ENCODE results near the gene PDXK.
A peak's percentile ranks its signal among the peaks of the same experiment; 100 is the strongest.

The PDXK gene

DNA sequence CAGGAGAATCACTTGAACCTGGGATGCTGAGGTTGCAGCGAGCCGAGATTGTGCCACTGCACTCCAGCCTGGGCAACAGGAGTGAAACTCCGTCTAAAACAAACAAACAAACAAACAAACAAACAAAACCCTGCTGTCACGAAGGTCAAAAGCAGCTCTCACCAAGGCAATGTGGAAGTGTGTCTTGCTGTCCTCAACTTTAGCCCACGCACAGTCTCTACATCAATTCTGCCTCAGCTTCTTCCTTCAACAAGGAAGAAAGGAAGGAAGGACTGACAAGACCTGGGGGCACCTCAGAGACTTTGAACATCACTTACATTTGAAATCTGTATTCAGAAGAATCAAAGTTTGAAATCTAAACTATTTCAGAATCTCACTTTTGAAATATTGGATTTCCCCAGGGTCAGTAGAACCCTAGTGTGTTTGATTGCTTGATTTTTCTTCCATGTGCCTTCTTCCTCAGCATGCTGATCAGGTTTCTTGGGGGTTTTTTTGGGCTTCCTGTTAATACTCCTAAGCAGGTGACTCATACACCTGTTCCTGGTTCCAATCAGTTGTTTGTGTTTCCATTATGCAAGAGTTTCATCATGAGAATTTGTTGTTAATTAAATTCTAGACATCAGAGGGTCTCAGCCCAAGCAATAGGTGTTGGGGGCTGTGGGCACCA lies 63.6 kb downstream of the PDXK start:
- DNase-seq (ENCODE audit: insufficient read length) (no peak), FAIRE-seq (no peak)
- TF ChIP-seq TAF1 (IDR thresholded peaks at IDR 0.05; ENCODE audit: borderline replicate concordance, low read depth, low read length) (no peak), POLR2A (IDR thresholded peaks at IDR 0.05; ENCODE audit: low read depth, low read length) (no peak), POLR2AphosphoS5 (IDR thresholded peaks at IDR 0.05; ENCODE audit: low read depth, low read length) (no peak)

DNA sequence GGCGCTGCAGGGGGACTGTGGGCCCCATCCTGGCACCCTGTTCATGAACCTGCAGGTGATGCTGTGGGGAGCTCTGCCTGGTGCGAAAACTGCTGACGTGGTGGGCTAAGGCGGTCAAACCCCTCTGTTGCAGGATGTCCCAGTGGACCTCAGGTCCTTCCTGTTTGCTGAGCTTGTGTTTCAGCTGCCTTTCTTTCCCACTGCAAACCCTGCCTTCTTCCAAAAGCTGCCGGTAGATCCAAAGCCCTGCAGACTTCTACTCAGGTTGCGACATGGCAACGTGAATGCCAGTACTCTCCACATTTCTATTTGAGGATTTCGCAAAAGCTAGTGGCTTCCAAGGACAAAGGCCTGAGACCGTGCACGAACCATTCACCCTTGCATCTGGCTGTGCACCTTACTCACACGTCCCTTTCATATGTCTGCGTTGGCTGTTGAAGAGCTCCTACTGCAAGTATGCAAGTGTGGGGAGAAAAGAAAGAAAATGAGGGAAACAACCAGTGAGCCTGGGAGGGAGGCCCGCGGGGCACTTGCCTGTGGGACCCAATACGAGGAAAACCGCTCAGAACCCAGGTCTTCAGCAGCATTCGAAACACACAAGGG lies 64.3 kb downstream of the PDXK start:
- FAIRE-seq (no peak), DNase-seq (ENCODE audit: insufficient read length) (no peak)
- TF ChIP-seq POLR2A (IDR thresholded peaks at IDR 0.05; ENCODE audit: low read depth, low read length) (no peak), TAF1 (IDR thresholded peaks at IDR 0.05; ENCODE audit: borderline replicate concordance, low read depth, low read length) (no peak), POLR2AphosphoS5 (IDR thresholded peaks at IDR 0.05; ENCODE audit: low read depth, low read length) (no peak)

DNA sequence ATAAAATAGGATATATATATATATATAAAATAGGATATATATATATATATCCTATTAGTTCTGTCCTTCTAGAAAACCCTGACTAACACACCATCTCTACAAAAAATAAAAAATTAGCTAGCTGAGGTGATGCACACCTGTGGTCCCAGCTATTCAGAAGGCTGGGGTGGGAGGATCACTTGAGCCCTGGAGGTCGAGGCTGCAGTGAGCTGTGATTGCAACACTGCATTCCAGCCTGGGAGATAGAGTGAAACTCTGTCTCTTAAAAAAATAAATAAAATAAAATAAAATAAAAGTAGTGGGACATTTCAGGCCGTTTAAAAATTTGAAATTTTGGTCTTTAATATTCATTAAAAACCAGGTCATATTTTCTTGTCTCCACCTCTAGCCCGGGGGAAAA lies 66.2 kb downstream of the PDXK start:
- DNase-seq (ENCODE audit: insufficient read length) (no peak), FAIRE-seq (no peak)
- TF ChIP-seq TAF1 (IDR thresholded peaks at IDR 0.05; ENCODE audit: borderline replicate concordance, low read depth, low read length) (no peak), POLR2AphosphoS5 (IDR thresholded peaks at IDR 0.05; ENCODE audit: low read depth, low read length) (no peak), POLR2A (IDR thresholded peaks at IDR 0.05; ENCODE audit: low read depth, low read length) (no peak)

DNA sequence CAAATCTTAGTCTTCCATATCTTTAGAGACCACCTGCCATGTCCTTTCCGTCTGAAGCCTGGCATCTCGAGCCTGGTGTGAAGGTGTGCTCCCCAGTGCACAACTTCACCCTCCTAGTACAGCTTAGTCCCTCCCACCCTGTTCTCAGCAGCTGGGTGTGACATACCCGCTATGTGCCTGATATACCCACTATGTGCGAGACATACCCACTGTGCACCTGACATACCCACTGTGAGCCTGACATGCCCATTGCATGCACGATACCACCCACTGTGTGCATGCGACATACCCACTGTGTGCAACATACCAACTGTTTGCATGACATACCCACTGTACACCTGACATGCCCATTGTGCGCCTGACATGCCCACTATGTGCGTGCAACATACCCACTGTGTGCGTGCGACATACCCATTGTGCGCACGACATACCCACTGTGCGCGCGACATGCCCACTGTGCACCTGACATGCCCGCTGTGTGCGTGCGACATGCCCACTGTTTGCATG lies 67.4 kb downstream of the PDXK start:
- no peak for DNase-seq (ENCODE audit: insufficient read length)
- no peak for TF ChIP-seq POLR2A (IDR thresholded peaks at IDR 0.05; ENCODE audit: low read depth, low read length)
- no peak for TF ChIP-seq POLR2AphosphoS5 (IDR thresholded peaks at IDR 0.05; ENCODE audit: low read depth, low read length)
- TF ChIP-seq TAF1 (IDR thresholded peaks at IDR 0.05; ENCODE audit: borderline replicate concordance, low read depth, low read length), result no peak
- FAIRE-seq, result no peak

DNA sequence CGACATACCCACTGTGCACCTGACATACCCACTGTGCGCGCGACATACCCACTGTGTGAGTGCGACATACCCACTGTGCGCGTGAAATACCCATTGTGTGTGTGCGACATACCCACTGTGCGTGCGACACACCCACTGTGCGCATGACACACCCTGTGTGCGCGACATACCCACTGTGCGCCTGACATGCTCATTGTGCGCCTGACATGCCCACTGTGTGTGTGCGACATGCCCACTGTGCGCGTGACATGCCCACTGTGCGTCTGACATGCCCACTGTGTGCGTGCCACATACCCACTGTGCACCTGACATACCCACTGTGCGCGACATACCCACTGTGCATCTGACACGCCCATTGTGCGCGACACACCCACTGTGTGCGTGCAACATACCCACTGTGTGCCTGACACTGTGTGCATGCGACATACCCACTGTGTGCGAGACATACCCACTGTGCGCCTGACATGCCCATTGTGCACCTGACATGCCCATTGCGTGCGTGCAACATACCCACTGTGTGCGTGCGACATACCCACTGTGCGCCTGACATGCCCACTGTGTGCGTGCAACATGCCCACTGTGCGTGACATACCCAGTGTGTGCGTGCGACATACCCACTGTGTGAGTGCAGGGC lies 68.0 kb downstream of the PDXK start:
- DNase-seq (ENCODE audit: insufficient read length) (no peak), FAIRE-seq (no peak)
- no peak for TF ChIP-seq POLR2A (IDR thresholded peaks at IDR 0.05; ENCODE audit: low read depth, low read length)
- TF ChIP-seq TAF1 (IDR thresholded peaks at IDR 0.05; ENCODE audit: borderline replicate concordance, low read depth, low read length), result no peak
- TF ChIP-seq POLR2AphosphoS5 (IDR thresholded peaks at IDR 0.05; ENCODE audit: low read depth, low read length), result no peak

DNA sequence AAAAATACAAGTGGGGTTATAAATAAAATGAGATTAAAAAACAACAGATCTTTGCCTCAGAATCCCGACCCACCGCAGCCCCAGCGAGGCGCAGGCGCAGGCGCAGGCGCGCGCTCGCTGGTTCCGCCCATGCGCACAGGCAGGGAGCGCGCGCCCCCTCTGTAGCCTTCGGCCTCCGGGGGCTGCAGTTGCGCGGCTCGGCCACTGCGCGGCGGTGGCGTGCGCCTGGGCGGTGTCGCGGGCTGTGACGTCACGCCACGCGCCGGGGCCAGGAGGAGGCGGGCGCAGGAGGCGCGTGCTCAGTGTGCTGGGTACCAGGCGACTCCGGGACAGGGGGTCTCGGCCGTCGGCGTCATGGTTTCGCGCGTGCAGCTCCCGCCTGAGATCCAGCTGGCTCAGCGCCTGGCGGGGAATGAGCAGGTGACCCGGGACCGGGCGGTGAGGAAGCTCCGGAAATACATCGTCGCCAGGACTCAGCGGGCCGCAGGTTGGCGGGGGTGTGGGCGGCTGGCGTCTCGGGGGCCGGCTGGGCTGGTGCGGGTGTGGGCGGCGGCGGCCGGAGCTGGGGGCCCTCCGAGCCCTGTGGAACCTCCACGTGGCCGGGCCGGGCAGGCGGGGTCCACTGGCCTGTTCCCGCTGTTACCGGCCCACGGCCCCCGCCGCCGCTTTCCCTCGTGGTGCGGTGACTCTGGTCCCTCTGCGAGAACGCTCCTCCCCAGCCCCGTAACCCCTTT lies 70.5 kb downstream of the PDXK start, which contains the start of gene RRP1:
Gene RRP1, plus strand, starts transcription at position 302 of the 734 bp plus-strand sequence. Its CDS starts 53 bp downstream, at position 355.
- TF ChIP-seq POLR2A (IDR thresholded peaks at IDR 0.05; ENCODE audit: low read depth, low read length) (peak; percentile 87), TAF1 (IDR thresholded peaks at IDR 0.05; ENCODE audit: borderline replicate concordance, low read depth, low read length) (no peak; the same call in 1 of the 2 replicates), POLR2AphosphoS5 (IDR thresholded peaks at IDR 0.05; ENCODE audit: low read depth, low read length) (peak; percentile 80)
- FAIRE-seq, result peak; percentile 98
- DNase-seq (ENCODE audit: insufficient read length), result peak; percentile 96

DNA sequence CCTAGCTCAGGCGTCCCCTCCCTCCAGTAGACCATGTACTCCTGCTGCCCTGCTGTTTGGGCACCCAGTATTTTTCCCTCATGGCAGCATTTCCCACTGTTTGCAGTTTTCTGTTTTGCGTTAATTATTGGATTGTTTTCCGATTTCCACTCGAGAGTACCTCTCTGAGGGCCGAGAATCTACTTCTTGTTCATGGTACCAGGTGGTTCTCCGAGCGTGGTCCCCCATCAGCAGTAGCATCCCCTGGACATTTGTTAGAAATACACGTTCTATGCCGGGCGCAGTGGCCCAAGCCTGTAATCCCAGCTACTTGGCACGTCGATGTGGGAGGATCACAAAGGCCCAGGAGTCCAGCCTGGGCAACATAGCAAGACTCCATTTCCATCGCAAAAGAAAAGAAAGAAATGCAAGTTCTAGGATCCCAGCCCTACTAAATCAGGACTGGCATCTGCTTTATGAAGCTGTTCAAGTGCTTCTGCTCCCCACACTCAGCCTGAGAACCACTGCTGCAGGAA lies 71.1 kb downstream of the PDXK start:
- FAIRE-seq (peak; percentile 67), DNase-seq (ENCODE audit: insufficient read length) (no peak)
- TF ChIP-seq POLR2A (IDR thresholded peaks at IDR 0.05; ENCODE audit: low read depth, low read length) (no peak), TAF1 (IDR thresholded peaks at IDR 0.05; ENCODE audit: borderline replicate concordance, low read depth, low read length) (no peak), POLR2AphosphoS5 (IDR thresholded peaks at IDR 0.05; ENCODE audit: low read depth, low read length) (no peak)

DNA sequence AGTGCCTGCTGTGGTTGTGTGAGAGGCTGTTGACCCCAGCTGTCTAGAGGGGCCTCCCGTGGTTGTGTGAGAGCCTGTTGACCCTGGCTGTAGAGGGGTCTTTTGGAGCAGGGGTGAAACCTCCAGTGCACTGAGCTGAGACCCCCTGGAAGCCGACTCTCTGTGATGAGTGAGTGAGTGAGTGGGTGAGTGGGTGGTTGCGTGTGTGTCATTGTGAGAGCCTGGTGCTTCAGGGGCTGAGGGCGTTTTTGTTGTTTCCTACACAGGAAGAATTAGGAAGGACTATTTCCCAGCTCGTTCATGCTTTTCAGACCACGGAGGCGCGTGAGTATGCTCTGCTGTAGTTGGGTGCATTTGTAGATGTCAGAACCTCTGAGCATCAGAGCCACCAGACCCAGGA lies 73.5 kb downstream of the PDXK start:
- TF ChIP-seq TAF1 (IDR thresholded peaks at IDR 0.05; ENCODE audit: borderline replicate concordance, low read depth, low read length) (no peak), POLR2A (IDR thresholded peaks at IDR 0.05; ENCODE audit: low read depth, low read length) (no peak), POLR2AphosphoS5 (IDR thresholded peaks at IDR 0.05; ENCODE audit: low read depth, low read length) (no peak)
- FAIRE-seq, result no peak

DNA sequence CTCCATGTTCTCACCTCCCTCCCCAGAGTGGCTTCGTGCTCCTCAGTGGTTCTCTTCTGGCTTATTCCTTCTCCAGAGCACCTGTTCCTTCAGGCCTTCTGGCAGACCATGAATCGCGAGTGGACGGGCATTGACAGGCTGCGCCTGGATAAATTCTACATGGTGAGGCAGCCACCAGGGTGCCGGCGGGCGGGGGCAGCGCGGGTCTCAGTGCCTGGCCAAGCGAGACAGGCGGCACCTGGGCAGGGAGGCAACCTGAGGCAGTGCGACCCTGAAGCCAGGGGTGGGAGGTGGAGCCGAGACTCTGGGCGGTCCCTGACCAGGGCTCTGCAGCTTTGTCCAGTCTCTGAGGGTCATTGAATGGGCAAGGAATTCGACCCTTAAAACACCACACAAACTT lies 74.3 kb downstream of the PDXK start:
- TF ChIP-seq POLR2A (IDR thresholded peaks at IDR 0.05; ENCODE audit: low read depth, low read length) (no peak), TAF1 (IDR thresholded peaks at IDR 0.05; ENCODE audit: borderline replicate concordance, low read depth, low read length) (no peak), POLR2AphosphoS5 (IDR thresholded peaks at IDR 0.05; ENCODE audit: low read depth, low read length) (no peak)
- DNase-seq (ENCODE audit: insufficient read length), result no peak
- no peak for FAIRE-seq

More for the DNA sequence above, 73.5 kb downstream of the PDXK start:
- DNase-seq (ENCODE audit: insufficient read length), result no peak

DNA sequence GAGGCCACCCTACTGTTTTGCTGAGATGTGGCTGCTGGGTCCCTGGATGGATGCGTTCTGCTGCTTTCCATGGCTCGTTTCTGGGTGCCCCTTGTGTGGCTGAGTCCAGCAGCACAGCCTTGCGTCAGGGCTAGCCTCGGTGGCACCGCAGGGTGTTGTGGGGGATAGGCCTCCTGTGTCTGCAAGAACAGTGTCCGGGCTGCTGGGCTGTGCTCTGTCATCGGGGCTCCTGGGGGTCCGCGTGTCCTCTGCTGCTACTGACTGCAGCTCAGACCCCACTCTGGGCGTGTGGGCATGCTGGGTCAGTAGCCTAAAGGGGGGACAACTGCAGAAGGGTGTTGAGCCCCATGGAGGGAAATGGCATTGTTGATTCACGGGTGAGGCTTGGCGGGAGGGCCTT lies 75.4 kb downstream of the PDXK start:
- TF ChIP-seq TAF1 (IDR thresholded peaks at IDR 0.05; ENCODE audit: borderline replicate concordance, low read depth, low read length), result no peak
- DNase-seq (ENCODE audit: insufficient read length) (no peak), FAIRE-seq (no peak)

DNA sequence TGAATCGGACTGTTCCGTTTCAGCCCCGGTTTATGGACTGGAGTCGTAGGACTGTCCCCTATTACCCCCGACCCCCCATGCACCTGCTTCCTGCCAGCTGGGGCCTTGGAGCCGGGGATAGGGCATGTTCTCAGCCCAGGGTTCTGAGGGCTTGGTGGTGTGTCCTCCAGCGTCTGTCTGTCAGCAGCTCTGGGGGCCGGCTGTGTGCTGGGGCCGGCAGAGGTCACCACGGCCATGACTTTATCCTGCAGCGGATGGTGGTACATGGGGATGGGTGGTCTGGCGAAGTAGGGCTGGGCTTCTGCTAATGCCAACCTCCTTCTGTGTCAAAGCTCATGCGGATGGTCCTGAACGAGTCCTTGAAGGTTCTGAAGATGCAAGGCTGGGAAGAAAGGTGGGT lies 75.9 kb downstream of the PDXK start:
- TF ChIP-seq POLR2A (IDR thresholded peaks at IDR 0.05; ENCODE audit: low read depth, low read length) (no peak), TAF1 (IDR thresholded peaks at IDR 0.05; ENCODE audit: borderline replicate concordance, low read depth, low read length) (no peak), POLR2AphosphoS5 (IDR thresholded peaks at IDR 0.05; ENCODE audit: low read depth, low read length) (no peak)
- FAIRE-seq (no peak), DNase-seq (ENCODE audit: insufficient read length) (no peak)

Measured in GM12892 (cell line).